Fibroblast of lung (primary cell): ENCODE results near the gene CHST1.

Experiments used
- EZH2 ChIP-seq: IDR thresholded peaks from 2 replicates; pipeline ENCODE4 v1.5.1; 2012; ENCODE audit warnings: low read length, control low read depth, mild to moderate bottlenecking; ENCODE audit errors: missing control alignments
- TF ChIP-seq, protein P1 (sequence below), 2 donors: IDR thresholded peaks in 1 of 2; conservative IDR thresholded peaks in 1 of 2; 1 replicate in 1 of 2; 2 replicates in 1 of 2; pipeline ENCODE4 v1.5.1; 2011 to 2012; ENCODE audit warnings: low read length in 2 of 2, control low read depth in 1 of 2, inconsistent platforms in 1 of 2, low read depth in 1 of 2, mild to moderate bottlenecking in 1 of 2

DNA sequence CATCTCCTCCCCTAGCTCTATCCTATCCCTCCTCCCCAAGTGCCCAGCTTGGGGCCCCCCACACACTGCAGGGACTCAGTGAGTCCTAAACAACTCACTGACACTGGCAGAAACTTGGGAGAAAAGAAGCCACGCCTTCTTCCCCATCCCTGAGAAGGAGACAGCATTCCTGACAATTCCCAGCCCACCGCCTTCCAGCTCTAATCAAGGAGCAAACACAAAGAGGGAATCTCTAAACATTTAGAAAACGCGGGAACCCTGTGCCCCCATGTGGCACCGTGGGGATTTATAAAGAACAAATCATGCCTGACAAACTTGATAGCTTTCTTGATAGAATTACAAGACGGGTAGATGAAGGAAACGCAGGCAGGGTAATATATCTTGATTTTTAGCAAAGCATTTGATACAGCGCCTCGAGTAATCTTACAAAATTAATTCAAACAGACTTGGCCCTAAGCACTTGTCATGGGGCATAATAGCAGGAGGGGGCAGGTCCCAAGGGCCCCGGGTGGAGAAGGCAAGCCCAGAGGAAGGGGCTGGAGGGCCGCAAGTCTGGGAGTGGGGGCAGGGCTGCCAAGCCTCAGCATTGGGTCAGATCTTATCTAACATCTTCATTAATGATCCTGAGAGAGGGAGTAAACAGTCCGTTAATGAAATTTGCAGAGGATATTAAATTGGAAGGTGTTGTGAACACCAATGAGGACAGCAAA, 4.5 kb downstream of the CHST1 start:
- TF ChIP-seq EZH2 = no peak
- TF ChIP-seq, protein P1, sequence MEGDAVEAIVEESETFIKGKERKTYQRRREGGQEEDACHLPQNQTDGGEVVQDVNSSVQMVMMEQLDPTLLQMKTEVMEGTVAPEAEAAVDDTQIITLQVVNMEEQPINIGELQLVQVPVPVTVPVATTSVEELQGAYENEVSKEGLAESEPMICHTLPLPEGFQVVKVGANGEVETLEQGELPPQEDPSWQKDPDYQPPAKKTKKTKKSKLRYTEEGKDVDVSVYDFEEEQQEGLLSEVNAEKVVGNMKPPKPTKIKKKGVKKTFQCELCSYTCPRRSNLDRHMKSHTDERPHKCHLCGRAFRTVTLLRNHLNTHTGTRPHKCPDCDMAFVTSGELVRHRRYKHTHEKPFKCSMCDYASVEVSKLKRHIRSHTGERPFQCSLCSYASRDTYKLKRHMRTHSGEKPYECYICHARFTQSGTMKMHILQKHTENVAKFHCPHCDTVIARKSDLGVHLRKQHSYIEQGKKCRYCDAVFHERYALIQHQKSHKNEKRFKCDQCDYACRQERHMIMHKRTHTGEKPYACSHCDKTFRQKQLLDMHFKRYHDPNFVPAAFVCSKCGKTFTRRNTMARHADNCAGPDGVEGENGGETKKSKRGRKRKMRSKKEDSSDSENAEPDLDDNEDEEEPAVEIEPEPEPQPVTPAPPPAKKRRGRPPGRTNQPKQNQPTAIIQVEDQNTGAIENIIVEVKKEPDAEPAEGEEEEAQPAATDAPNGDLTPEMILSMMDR (conservative IDR thresholded peaks at IDR 0.05 in 1 of 2, IDR thresholded peaks at IDR 0.05 in 1 of 2; ENCODE audit: low read depth in 1 of 2, low read length in 2 of 2) = no peak
